HFFc6 (cell line): ENCODE measurements around the gene ZNF638. TPM values are rescaled to one million over a fixed set of nuclear protein-coding genes. Genes with fewer than 3 reads are reported as not detected.
A peak's percentile ranks its signal among the peaks of the same experiment; 100 is the strongest.

ENCODE experiments used
- DNase-seq: peaks from one replicate; pipeline ENCODE4 v3.0.0-alpha.2; 2018
- H3K27ac Mint-ChIP-seq: 2 replicates; pipeline ENCODE4 v1.8.0; 2020; ENCODE audit warnings: mild to moderate bottlenecking, mixed read lengths
- H3K27me3 Mint-ChIP-seq: 2 replicates; pipeline ENCODE4 v1.8.0; 2021; ENCODE audit warnings: mild to moderate bottlenecking, moderate library complexity, mixed read lengths; ENCODE audit not compliant: insufficient read depth
- H3K36me3 Mint-ChIP-seq: 2 replicates; pipeline ENCODE4 v1.8.0; 2021; ENCODE audit warnings: low read depth, mixed read lengths
- H3K4me1 Mint-ChIP-seq: 2 replicates; pipeline ENCODE4 v1.8.0; 2020; ENCODE audit warnings: low read depth, mixed read lengths
- H3K4me3 Mint-ChIP-seq: 2 replicates; pipeline ENCODE4 v1.8.0; 2020; ENCODE audit warnings: mild to moderate bottlenecking, moderate library complexity, mixed read lengths
- H3K9me3 Mint-ChIP-seq: 2 replicates; pipeline ENCODE4 v1.8.0; 2020; ENCODE audit warnings: mild to moderate bottlenecking, mixed read lengths
- CTCF ChIP-seq: fragments of 200-600 bp; sonication (generic); IDR thresholded peaks from 2 replicates; pipeline ENCODE4 v1.5.0; 2021; ENCODE audit warnings: antibody characterized with exemption, mild to moderate bottlenecking
- total RNA-seq, 6 experiments: library from RNA; stranded (reverse); fragmentation: NEBNext Ultra II Directional; extraction: Animal tissue kit (Norgen Biotek cat#: 25700); gene quantifications; 2 replicates in 1 of 6; 3 replicates in 5 of 6; pipeline ENCODE4 v1.2.3, GENCODE V29; 2021

ZNF638 gene
- total RNA-seq, 6 experiments from 2014 or later, result 58.5 to 66.6 (median 60.6) TPM

GRCh38 chr2:71346065-71346464 lies 14.5 kb downstream of the ZNF638 start:
- Mint-ChIP-seq H3K9me3 (no peaks in the 10 kb centered on the region), H3K4me1 (no peaks in the 10 kb centered on the region), H3K27ac (no peak overlapping the region), H3K27me3 (peaks cover 6% of the 10 kb centered on the region), H3K4me3 (no peak overlapping the region), H3K36me3 (peaks cover 39% of the 10 kb centered on the region)
- no peak for TF ChIP-seq CTCF
- no peak for DNase-seq

GRCh38 chr2:71347517-71347916 lies 15.9 kb downstream of the ZNF638 start:
- Mint-ChIP-seq H3K4me3 (no peak overlapping the region), H3K9me3 (no peaks in the 10 kb centered on the region), H3K4me1 (no peaks in the 10 kb centered on the region), H3K36me3 (peaks cover 45% of the 10 kb centered on the region), H3K27ac (no peak overlapping the region), H3K27me3 (peaks cover 6% of the 10 kb centered on the region)
- DNase-seq, result no peak
- TF ChIP-seq CTCF, result no peak

- Mint-ChIP-seq H3K9me3 (no peaks in the 10 kb centered on the region), H3K27me3 (peaks cover 6% of the 10 kb centered on the region), H3K4me3 (no peak overlapping the region), H3K4me1 (no peaks in the 10 kb centered on the region), H3K27ac (no peak overlapping the region), H3K36me3 (peaks cover 42% of the 10 kb centered on the region)
- peak; percentile 14 for DNase-seq
- no peak for TF ChIP-seq CTCF
These were observed 16.7 kb downstream of the ZNF638 start for GRCh38 chr2:71348302-71348701.

GRCh38 chr2:71353248-71353647 lies 21.7 kb downstream of the ZNF638 start:
- TF ChIP-seq CTCF, result no peak
- Mint-ChIP-seq H3K4me1 (peaks cover 5% of the 10 kb centered on the region), H3K36me3 (peaks cover 45% of the 10 kb centered on the region), H3K27ac (no peak overlapping the region), H3K4me3 (no peak overlapping the region), H3K9me3 (no peaks in the 10 kb centered on the region), H3K27me3 (peaks cover 3% of the 10 kb centered on the region)
- DNase-seq, result no peak

GRCh38 chr2:71358931-71359671 lies 27.5 kb downstream of the ZNF638 start:
- Mint-ChIP-seq H3K4me3 (no peak overlapping the region), H3K4me1 (peaks cover 25% of the 10 kb centered on the region), H3K27ac (no peak overlapping the region; the same call in 1 of the 2 replicates), H3K9me3 (no peaks in the 10 kb centered on the region), H3K27me3 (no peaks in the 10 kb centered on the region), H3K36me3 (peaks cover 41% of the 10 kb centered on the region)
- TF ChIP-seq CTCF, result no peak
- peak; percentile 22 for DNase-seq
